ENCODE measurements around the gene TMEM62. TPM values are rescaled to one million over a fixed set of nuclear protein-coding genes. Genes with fewer than 3 reads are reported as not detected.

Gene TMEM62
- total and polyA plus RNA-seq, 9 of the 15 experiments (the other 6 are each of a cell fraction or from before 2014, with no cell fraction given), result 4.4 to 16.6 (median 11.1) TPM

GRCh38 chr15:43105778-43106485, 27.5 kb upstream of the TMEM62 start, which contains the start of gene UBR1:
Gene UBR1, minus strand, starts transcription at chr15:43106038. Its CDS starts 16 bp downstream, at chr15:43106022.
- FAIRE-seq (peak; percentile 95), DNase-seq (ENCODE audit: extremely low read depth in 1 of 4, low spot score in 3 of 4) (peak; percentile 87 to 96 (median 91)), ATAC-seq (peak; percentile 91)
- Histone ChIP-seq H3K4me2 (ENCODE audit: insufficient read depth, low read length) (peak within 1 kb of the TSS; percentile 96), H3K9ac (ENCODE audit: insufficient read depth in 1 of 2, low read depth in 2 of 2, low read length in 2 of 2) (peak within 1 kb of the TSS; percentile 86 to 90), H3K27ac (ENCODE audit: extremely low read depth, low read depth, low read length) (peak within 1 kb of the TSS; percentile 89), H3K27me3 (ENCODE audit: control insufficient read depth in 2 of 2, insufficient read depth in 2 of 2, low read length in 2 of 2) (no peaks in the 10 kb centered on the region), H3K9me3 (replicated peaks; ENCODE audit: control insufficient read depth, insufficient read depth, low read depth, low read length) (no peaks in the 10 kb centered on the region), H4K20me1 (replicated peaks; ENCODE audit: control insufficient read depth, insufficient read depth, low read length) (no peaks in the 10 kb centered on the region), H3K36me3 (ENCODE audit: control insufficient read depth, insufficient read depth, low read length) (peaks cover 29% of the 10 kb centered on the region; the same call in 2 of the 3 replicates), H3K4me1 (replicated peaks in 1 of 2; ENCODE audit: control insufficient read depth in 2 of 2, insufficient read depth in 2 of 2, low read length in 2 of 2) (peaks cover 0 to 25% of the 10 kb centered on the region in 2 experiments; a peak in 3 of 5 replicates), H3K9me1 (ENCODE audit: control insufficient read depth, insufficient read depth, low read length) (no peaks in the 10 kb centered on the region), H3K79me2 (ENCODE audit: control insufficient read depth, insufficient read depth, low read length) (peaks cover 53% of the 10 kb centered on the region), H3K4me3 (peak within 1 kb of the TSS; percentile 69), H2AFZ (ENCODE audit: low read depth, low read length) (peak within 1 kb of the TSS; percentile 85)
- WGBS (ENCODE audit: insufficient coverage, low coverage, missing lambda C conversion rate), result under 1% methylated on average over 30 of the region's 33 CpGs
- POLR2A ChIA-PET, result interaction anchor here (0.7 to 1.3 kb wide), 4 partner anchors 10 to 237 kb away, joined by 3 to 6 read pairs (median 3); partner anchors contain the start of gene TGM7
- no TSS peak for BruUV-seq (replicated peaks)
- CTCF ChIA-PET (ENCODE audit: low intra/inter-chr PET ratio), result no interaction called here
- in situ Hi-C loops (cut with MboI), result no loop called here
- intact Hi-C loops (cut with micrococcal nuclease), result loop anchor here (10.0 kb wide), 1 partner anchor 79 kb away; the partner anchor contains the start of gene CCNDBP1
- TF ChIP-seq ADNP (tag; IDR thresholded peaks at IDR 0.05) (no peak), CBFA2T3 (IDR thresholded peaks at IDR 0.05) (peak; percentile 3; the same call in 1 of the 2 replicates), ZNF695 (CRISPR knock-in tag; IDR thresholded peaks at IDR 0.05) (no peak), ETV5 (CRISPR knock-in tag; IDR thresholded peaks at IDR 0.05; ENCODE audit: low read depth) (peak; percentile 92), ZNF668 (CRISPR knock-in tag; IDR thresholded peaks at IDR 0.05) (no peak), SNIP1 (IDR thresholded peaks at IDR 0.05; ENCODE audit: low read depth) (no peak), ZNF274 (IDR thresholded peaks at IDR 0.05; ENCODE audit: borderline replicate concordance, low read depth, low read length) (no peak), THAP7 (CRISPR knock-in tag; IDR thresholded peaks at IDR 0.05) (no peak), HNRNPUL1 (IDR thresholded peaks at IDR 0.05; ENCODE audit: low read length) (no peak)
- TF ChIP-seq, protein P1, sequence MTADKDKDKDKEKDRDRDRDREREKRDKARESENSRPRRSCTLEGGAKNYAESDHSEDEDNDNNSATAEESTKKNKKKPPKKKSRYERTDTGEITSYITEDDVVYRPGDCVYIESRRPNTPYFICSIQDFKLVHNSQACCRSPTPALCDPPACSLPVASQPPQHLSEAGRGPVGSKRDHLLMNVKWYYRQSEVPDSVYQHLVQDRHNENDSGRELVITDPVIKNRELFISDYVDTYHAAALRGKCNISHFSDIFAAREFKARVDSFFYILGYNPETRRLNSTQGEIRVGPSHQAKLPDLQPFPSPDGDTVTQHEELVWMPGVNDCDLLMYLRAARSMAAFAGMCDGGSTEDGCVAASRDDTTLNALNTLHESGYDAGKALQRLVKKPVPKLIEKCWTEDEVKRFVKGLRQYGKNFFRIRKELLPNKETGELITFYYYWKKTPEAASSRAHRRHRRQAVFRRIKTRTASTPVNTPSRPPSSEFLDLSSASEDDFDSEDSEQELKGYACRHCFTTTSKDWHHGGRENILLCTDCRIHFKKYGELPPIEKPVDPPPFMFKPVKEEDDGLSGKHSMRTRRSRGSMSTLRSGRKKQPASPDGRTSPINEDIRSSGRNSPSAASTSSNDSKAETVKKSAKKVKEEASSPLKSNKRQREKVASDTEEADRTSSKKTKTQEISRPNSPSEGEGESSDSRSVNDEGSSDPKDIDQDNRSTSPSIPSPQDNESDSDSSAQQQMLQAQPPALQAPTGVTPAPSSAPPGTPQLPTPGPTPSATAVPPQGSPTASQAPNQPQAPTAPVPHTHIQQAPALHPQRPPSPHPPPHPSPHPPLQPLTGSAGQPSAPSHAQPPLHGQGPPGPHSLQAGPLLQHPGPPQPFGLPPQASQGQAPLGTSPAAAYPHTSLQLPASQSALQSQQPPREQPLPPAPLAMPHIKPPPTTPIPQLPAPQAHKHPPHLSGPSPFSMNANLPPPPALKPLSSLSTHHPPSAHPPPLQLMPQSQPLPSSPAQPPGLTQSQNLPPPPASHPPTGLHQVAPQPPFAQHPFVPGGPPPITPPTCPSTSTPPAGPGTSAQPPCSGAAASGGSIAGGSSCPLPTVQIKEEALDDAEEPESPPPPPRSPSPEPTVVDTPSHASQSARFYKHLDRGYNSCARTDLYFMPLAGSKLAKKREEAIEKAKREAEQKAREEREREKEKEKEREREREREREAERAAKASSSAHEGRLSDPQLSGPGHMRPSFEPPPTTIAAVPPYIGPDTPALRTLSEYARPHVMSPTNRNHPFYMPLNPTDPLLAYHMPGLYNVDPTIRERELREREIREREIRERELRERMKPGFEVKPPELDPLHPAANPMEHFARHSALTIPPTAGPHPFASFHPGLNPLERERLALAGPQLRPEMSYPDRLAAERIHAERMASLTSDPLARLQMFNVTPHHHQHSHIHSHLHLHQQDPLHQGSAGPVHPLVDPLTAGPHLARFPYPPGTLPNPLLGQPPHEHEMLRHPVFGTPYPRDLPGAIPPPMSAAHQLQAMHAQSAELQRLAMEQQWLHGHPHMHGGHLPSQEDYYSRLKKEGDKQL (CRISPR knock-in tag; IDR thresholded peaks at IDR 0.05; ENCODE audit: borderline replicate concordance), result no peak

All from K562 (cell line).